HG02885 (cell line): Measurements from ENCODE around the gene NAA16.
"Not testable (repeated sequence)": the region's sequence is repeated elsewhere in the genome, so short reads cannot be mapped to it uniquely, and the experiment has no call there.

Source experiments
- ATAC-seq: cut with Tn5 transposase; IDR thresholded peaks from one replicate; pipeline ENCODE4 v1.9.1; 2021; ENCODE audit warnings: mild to moderate bottlenecking; ENCODE audit not compliant: unreplicated experiment, poor library complexity

Gene NAA16

GRCh38 chr13:41403983-41404382, 92.9 kb downstream of the NAA16 start:
- ATAC-seq: no peak

DNA sequence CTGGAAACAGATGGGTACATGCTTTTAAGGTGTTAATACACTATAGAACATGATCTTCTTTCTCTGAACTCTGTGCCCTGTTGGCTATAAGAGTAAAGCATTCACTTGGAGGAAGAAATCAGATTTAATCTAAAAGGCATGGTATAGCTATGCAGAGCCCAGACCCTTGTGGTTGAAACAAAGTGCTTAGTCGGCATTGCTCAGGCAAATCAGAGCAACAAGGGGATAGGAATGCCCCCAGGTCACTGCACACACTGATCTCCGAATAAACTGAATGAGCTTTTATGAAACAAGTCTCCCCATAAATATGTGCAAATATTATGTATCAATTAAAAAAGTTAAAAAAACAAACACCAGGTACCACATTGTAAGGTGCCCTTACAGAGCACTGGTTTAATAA, 94.3 kb downstream of the NAA16 start:
- ATAC-seq: no peak

- no peak for ATAC-seq
Measured at GRCh38 chr13:41407380-41407779, 96.3 kb downstream of the NAA16 start.

- ATAC-seq: no peak
Measured at GRCh38 chr13:41408121-41408520, 97.1 kb downstream of the NAA16 start.

- ATAC-seq: no peak
Measured at GRCh38 chr13:41408746-41409145, 97.7 kb downstream of the NAA16 start.

GRCh38 chr13:41409611-41410010, 98.5 kb downstream of the NAA16 start:
- ATAC-seq: no peak

- ATAC-seq: no peak
Measured at GRCh38 chr13:41411060-41411459, 100.0 kb downstream of the NAA16 start.

- ATAC-seq: no peak
Measured at GRCh38 chr13:41411522-41411921, 100.5 kb downstream of the NAA16 start.

- no peak for ATAC-seq
Measured at GRCh38 chr13:41413872-41414271, 102.8 kb downstream of the NAA16 start.

DNA sequence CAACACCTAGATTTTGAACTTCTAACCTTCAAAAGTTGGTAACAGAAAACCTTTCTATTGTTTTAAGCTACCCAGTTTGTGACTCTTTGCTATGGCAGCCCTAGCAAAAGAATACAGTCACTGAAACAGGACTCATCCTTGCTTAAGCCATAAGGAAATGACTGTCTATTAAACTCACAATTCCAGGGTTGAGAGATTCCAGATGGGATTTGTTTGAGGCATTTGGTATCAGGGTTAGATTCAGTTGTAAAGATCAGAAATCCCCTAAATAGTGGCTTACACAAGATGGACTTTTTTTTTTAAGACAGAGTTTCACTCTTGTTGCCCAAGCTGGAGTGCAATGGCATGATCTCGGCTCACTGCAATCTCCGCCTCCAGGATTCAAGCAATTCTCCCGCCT, 105.2 kb downstream of the NAA16 start:
- ATAC-seq: no peak

- no peak for ATAC-seq
Measured at GRCh38 chr13:41418027-41418426, 107.0 kb downstream of the NAA16 start.

GRCh38 chr13:41418731-41419130, 107.7 kb downstream of the NAA16 start:
- no peak for ATAC-seq

DNA sequence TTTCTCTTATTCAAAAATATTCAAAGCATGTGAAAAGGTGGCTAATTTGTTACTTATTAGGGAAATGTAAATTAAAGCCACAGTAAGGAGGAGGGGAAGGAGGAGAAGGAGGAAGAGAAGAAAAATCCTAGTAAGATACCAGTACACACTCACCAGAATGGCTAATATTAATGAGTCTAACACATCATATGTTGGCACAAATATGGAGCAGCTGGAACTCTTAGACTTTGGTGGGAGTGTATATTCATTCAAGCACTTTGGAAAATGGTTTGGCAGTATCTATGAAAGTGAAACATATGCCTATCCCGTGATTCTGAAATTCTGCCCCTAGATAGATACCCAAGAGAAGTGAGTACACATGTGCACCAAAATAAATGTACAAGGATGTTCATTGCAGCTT, 108.1 kb downstream of the NAA16 start:
- ATAC-seq: no peak

DNA sequence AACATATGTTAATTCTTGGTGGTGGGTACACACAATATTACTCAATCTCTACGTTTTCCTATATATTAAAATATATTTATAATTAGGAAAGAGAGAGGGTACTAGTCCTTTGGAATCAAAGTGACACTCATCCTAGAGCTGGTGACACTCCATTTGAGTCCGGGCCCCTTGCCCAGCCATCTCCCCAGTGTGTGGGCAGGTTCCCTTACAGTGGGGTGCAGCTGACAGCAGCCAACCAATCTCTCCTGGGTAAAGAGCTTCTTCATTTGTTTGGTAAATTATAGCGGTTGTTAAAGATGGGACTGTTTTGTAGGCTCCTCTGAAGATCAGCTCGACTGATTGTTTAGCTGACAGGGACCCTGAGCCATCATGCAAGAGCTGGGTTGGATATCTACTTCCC, 109.1 kb downstream of the NAA16 start:
- ATAC-seq: no peak

DNA sequence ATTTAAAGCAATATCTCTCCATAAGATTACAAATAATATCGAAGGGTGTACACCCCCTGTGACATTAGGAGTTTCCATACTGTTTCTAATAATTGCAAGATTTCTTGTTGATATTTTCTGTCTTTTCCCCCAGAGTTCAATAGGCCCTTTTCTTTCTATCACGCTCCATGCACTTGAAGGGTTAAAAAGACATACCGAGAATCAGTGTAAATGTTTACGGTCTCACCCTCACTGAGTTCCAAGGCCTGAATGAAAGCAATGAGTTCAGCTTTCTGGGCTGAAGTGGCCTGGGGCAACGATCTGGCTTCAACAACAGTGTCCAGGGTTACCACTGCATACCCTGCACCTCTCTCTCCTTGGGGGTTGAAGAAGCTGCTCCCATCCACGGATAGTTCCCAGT, 110.3 kb downstream of the NAA16 start:
- ATAC-seq: not testable (repeated sequence)

DNA sequence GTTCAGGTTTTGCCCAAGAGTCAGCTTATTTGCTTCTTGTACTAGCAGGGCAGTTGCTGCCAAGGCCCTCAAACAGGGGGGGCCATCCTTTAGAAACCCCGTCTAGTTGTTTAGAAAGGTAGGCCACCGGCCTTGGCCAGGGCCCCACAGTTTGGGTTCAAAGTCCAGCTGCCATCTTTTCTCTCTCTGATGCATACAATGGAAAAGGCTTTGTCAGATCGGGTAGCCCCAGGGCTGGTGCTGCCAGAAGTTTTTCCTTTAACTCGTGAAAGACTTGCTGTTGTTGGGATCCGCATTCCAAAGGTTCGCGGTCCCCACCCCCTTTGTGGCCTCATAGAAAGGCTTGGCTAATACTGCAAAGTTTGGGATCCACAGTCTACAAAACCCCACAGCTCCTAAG, 110.9 kb downstream of the NAA16 start:
- not testable (repeated sequence) for ATAC-seq

- not testable (repeated sequence) for ATAC-seq
Measured at GRCh38 chr13:41423259-41423658, 112.2 kb downstream of the NAA16 start.

GRCh38 chr13:41424675-41425074, 113.6 kb downstream of the NAA16 start:
- ATAC-seq: not testable (repeated sequence)

DNA sequence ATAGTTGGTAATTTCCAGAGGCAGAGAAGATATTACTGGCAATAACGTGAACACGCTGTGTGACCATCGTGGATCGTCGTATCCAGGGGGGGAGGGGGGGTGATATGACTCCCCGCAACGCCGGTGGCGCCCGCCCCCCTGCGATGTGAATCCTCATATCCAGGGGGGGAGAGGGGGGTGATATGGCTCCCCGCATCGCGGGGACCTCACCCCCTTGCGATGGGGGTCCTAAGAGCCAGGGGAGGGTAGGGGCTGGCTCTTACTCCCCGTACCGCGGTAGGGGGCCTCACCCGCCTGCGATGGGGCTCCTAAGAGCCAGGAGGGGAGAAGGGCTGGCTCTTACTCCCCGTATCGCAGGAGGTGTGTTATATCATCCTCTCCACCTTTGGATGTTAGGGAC, 115.0 kb downstream of the NAA16 start:
- ATAC-seq: no peak
